Ovary (tissue), 9 donors: ENCODE data around the gene SLC49A4. TPM values are rescaled to one million over a fixed set of nuclear protein-coding genes. Genes with fewer than 3 reads are reported as not detected.

Experiments
- DNase-seq, 5 donors: peaks; one replicate each; pipeline ENCODE4 v3.0.0-alpha.2; 2019 to 2020
- H3K27ac ChIP-seq, 2 donors: fragments of 200-600 bp; one replicate each; pipeline versions ENCODE4 v1.5.1 to v1.8.0; 2019 to 2022
- H3K27me3 ChIP-seq: fragments of 200-600 bp; one replicate; pipeline ENCODE4 v1.8.0; 2022
- H3K36me3 ChIP-seq: fragments of 200-600 bp; sonication (generic); one replicate; pipeline ENCODE4 v1.5.1; 2019
- H3K4me1 ChIP-seq: one replicate; pipeline ENCODE4 v1.8.1; 2013; ENCODE audit warnings: mild to moderate bottlenecking, moderate library complexity; ENCODE audit not compliant: insufficient read depth
- H3K4me3 ChIP-seq: fragments of 200-600 bp; sonication (generic); one replicate; pipeline ENCODE4 v1.5.1; 2017
- H3K9me3 ChIP-seq, 2 donors: fragments of 200-600 bp in 1 of 2; sonication (generic) in 1 of 2; one replicate each; pipeline versions ENCODE4 v1.5.1 to v1.8.1; 2013 to 2019; ENCODE audit warnings: mild to moderate bottlenecking in 1 of 2, moderate library complexity in 1 of 2
- EP300 ChIP-seq: sonication (generic); formaldehyde crosslinking; IDR thresholded peaks from one replicate; pipeline ENCODE4 v1.6.1; 2017; ENCODE audit warnings: antibody characterized with exemption
- POLR2A ChIP-seq: fragments of 450-650 bp; IDR thresholded peaks from one replicate; pipeline ENCODE4 v1.6.1; 2017; ENCODE audit warnings: antibody characterized with exemption, mild to moderate bottlenecking, moderate library complexity
- WGBS, 3 donors: extraction: QIAGEN DNeasy Blood & Tissue Kit in 1 of 3; methylation state at CpG; one replicate each; pipeline versions ENCODE4 v1.1.5 to v1.1.7; 2013 to 2017; 5-methylcytosine and 5-hydroxymethylcytosine counted together
- intact Hi-C, 4 donors: fragments of 100-400 bp; cut with DNase I; formaldehyde crosslinking; loops; one replicate each; pipeline versions ENCODE4 v1.11.0 to v1.15.1; 2022 to 2023
- polyA plus RNA-seq, 2 donors: library from polyadenylated mRNA; stranded (reverse); fragments of 200-250 nt in 1 of 2; fragments of 350-450 nt in 1 of 2; fragmentation: Illumina TruSeq in 1 of 2; extraction: RNeasy Lipid Tissue Mini Kit (QIAGEN cat#74804) in 1 of 2; gene quantifications; one replicate each; pipeline ENCODE4 v1.2.3, GENCODE V29; 2013 to 2014
- total RNA-seq, 7 donors: library from RNA; depleted of rRNA in 2 of 7; stranded (reverse); fragments of >200 nt in 2 of 7; fragmentation: NEBNext Ultra II Directional in 3 of 7; extraction: Animal tissue kit (Norgen Biotek cat#: 25700) in 3 of 7; gene quantifications; one replicate each; pipeline versions ENCODE4 v1.1.0 to v1.2.4, GENCODE V29; 2016 to 2023
- TF ChIP-seq, protein P1 (sequence below), 3 donors: fragments of 450-650 bp in 2 of 3; fragments of 200-600 bp in 1 of 3; IDR thresholded peaks; one replicate each; pipeline versions ENCODE4 v1.5.1 to v1.8.0; 2016 to 2022; ENCODE audit warnings: antibody characterized with exemption in 3 of 3, mild to moderate bottlenecking in 1 of 3
- donor health status: DM: no; HTN: no; CAD: no; lungs with moderate emphysema.
- donor health status: DM: no; HTN: no; CAD: no.
- donor health status: Bipolar disorder and iron deficiency.
- donor health status: DM: yes; HTN: yes; CAD: no.
- donor health status: DM: no; HTN: no; CAD: no.
- donor health status: DM: yes; HTN: yes; CAD: no.

Gene SLC49A4
- total and polyA plus RNA-seq, 9 donors: 3.7 to 17.8 (median 8.3) TPM

DNA sequence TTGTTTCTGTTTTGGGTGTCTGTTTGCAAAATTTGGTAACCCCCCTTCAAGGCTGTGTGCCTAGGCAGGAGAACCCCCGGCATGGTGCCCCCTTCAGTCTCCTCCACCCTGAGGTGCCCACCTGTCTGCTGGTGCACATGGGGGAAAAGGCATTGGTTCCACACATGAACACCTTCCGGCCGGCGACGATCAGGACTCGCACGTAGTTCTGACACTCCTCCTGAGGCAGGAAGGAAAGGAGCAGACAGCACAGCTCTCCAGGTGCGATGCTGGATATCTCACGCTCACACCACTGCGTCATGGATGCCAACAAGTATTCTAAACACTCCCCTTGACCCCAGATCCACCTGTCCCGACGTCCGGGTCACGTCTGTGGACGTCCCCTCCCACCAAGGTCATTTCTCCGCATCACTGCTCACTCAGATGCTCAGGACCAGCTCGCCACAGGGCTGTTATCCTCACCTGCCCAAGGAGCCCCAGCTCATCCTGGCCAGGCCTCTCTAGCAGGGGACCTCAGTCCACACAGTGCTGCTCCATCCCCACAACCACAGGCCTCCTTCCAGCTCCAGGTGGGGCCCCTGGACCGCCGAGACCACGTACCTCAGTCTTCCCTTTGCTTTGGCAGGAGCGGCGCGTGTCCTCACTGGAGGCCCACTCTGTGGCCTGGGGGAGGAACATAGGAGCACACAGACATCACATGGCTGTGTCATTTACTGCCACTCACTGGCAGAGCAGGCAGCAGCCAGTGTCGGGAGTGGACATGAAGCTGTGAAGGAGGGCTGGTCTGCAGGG lies 133.7 kb downstream of the SLC49A4 start:
- intact Hi-C loops: no loop called here
- Histone ChIP-seq H3K36me3 (no peaks in the 10 kb centered on the region), H3K9me3 (no peaks in the 10 kb centered on the region), H3K4me3 (no peak overlapping the region), H3K4me1 (no peaks in the 10 kb centered on the region), H3K27ac (no peak overlapping the region), H3K27me3 (no peaks in the 10 kb centered on the region)
- TF ChIP-seq EP300: no peak
- TF ChIP-seq POLR2A: no peak
- TF ChIP-seq, protein P1, sequence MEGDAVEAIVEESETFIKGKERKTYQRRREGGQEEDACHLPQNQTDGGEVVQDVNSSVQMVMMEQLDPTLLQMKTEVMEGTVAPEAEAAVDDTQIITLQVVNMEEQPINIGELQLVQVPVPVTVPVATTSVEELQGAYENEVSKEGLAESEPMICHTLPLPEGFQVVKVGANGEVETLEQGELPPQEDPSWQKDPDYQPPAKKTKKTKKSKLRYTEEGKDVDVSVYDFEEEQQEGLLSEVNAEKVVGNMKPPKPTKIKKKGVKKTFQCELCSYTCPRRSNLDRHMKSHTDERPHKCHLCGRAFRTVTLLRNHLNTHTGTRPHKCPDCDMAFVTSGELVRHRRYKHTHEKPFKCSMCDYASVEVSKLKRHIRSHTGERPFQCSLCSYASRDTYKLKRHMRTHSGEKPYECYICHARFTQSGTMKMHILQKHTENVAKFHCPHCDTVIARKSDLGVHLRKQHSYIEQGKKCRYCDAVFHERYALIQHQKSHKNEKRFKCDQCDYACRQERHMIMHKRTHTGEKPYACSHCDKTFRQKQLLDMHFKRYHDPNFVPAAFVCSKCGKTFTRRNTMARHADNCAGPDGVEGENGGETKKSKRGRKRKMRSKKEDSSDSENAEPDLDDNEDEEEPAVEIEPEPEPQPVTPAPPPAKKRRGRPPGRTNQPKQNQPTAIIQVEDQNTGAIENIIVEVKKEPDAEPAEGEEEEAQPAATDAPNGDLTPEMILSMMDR (IDR thresholded peaks at IDR 0.05): no peak
- no peak for DNase-seq
- 82 to 87% (median 83%) methylated on average over 24 of the region's 24 CpGs for WGBS, 3 donors

DNA sequence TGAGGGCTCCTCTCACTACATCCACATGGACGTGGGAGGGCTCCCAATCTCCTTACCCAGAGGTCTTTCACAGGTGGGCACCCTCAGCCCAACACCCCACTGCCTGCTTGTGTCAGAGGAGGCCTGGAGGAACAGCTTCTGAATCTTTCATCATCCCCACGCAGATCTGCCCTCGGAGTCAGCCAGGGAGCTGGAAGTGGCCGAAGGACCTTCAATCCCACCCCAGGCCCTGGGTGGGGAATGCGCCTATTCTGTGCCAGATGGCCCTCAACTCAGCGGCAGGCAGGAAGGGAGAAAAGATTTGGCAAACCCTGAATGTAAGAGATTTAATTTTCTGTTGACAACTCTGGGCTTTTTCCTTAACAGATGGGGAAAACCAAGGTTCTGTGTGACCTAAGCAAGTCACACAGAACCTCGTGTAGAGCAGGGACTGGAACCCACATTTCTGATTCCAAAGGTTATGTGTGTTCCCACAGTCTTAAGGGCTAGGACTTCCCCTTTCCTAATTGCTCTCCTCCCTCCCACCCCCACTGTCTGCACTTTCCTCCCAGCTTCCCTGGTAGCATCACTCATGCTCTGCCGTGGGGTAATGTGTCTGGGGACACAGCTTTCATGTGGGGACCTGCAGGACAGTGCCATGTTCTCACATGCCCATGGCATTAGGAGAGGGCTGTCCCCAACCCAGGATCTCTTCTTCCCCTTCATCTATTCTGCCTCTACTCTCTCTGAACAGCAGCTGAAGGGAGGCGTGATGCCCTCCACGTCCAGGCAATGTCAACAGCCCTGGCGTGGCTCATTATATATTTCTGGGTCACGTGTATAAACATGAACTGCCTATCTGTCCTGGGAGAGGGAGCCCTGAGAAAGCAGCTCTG lies 134.6 kb downstream of the SLC49A4 start:
- DNase-seq: no peak
- Histone ChIP-seq H3K4me1 (no peaks in the 10 kb centered on the region), H3K9me3 (no peaks in the 10 kb centered on the region), H3K4me3 (no peak overlapping the region), H3K27me3 (no peaks in the 10 kb centered on the region), H3K27ac (no peak overlapping the region), H3K36me3 (no peaks in the 10 kb centered on the region)
- intact Hi-C loops: no loop called here
- TF ChIP-seq EP300 (no peak), POLR2A (no peak)
- WGBS, 3 donors: 52 to 60% (median 57%) methylated on average over 12 of the region's 12 CpGs

DNA sequence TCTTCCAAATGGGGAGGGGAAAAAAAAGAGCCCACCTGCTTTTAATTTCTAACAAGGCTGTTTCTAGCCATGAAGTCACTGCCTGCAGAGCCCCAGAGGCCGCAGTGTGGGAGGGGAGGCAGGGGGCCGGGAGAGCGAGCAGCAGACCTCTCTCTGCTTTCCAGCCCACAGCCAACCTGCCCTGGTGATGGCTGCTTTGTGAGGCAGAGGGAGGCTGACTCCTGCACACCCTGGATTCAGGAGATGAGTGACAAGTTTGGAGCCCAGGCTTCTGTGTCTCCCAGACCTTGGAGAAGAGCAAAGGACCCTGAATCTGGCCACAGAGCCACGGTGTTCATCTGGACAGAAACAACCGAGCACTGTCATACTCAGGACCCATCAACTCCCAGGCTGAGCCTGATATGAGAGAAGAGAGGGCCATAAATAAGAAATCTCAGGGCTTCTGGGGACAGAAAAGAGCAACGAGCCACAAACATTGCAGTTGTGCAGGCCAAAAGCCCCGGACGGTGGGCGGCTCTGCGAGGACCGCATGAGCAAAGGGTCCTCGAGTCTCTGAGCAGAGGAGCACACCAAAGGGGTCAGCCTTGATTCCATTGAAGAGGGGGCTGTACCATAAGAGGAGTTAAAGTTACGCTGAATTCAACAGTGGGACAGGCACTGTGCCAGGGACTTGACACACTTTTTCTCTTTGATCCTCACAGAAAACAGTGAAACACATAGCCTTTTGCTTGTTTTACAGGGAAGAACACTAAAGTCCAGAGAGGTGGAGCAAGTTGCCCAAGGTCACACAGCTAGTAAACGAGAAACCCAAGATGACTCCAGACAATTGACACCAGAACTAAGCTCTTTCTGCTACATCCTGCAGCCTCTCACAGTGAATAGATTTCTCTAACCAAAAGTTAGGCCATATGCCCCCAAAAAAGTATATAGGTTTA lies 135.5 kb downstream of the SLC49A4 start:
- 55 to 70% (median 61%) methylated on average over 14 of the region's 14 CpGs for WGBS, 3 donors
- no peaks in the 10 kb centered on the region for H3K4me1 ChIP-seq
- H3K36me3 ChIP-seq: no peaks in the 10 kb centered on the region
- H3K4me3 ChIP-seq: no peak overlapping the region
- intact Hi-C loops: no loop called here
- TF ChIP-seq, protein P1 (IDR thresholded peaks at IDR 0.05): no peak
- TF ChIP-seq POLR2A (no peak), EP300 (no peak)
- no peak for DNase-seq
- H3K27me3 ChIP-seq: no peaks in the 10 kb centered on the region
- no peak overlapping the region for H3K27ac ChIP-seq
- no peaks in the 10 kb centered on the region for H3K9me3 ChIP-seq

Other genes with a start within 250 kb of the SLC49A4 start
- gene PARP9, start 230.8 kb upstream of the SLC49A4 start, total RNA-seq: 10 to 100 TPM; 15.6 to 30.1 (median 23.0) TPM
- 10 to 100 TPM; 14.4 to 46.2 TPM for gene PARP9, start 230.8 kb upstream of the SLC49A4 start, polyA plus RNA-seq
- gene DTX3L, start 230.7 kb upstream of the SLC49A4 start, total RNA-seq: 10 to 100 TPM; 11.0 to 34.0 (median 30.7) TPM
- 10 to 100 TPM in 1 of 2 donors, 1 to 10 TPM in 1; 9.8 to 23.3 TPM for gene DTX3L, start 230.7 kb upstream of the SLC49A4 start, polyA plus RNA-seq
- 1 to 10 TPM in 1 of 7 donors, under 1 TPM in 6; 0.33 to 1.8 (median 0.46) TPM for gene PARP15, start 217.4 kb upstream of the SLC49A4 start, total RNA-seq
- gene PARP15, start 217.4 kb upstream of the SLC49A4 start, polyA plus RNA-seq: 1 to 10 TPM in 1 of 2 donors, under 1 TPM in 1; 0.24 to 2.0 TPM
- gene PARP14, start 114.2 kb upstream of the SLC49A4 start, total RNA-seq: 10 to 100 TPM; 23.9 to 41.3 (median 27.8) TPM
- 10 to 100 TPM in 1 of 2 donors, 1 to 10 TPM in 1; 9.3 to 23.2 TPM for gene PARP14, start 114.2 kb upstream of the SLC49A4 start, polyA plus RNA-seq
- gene HSPBAP1, start 1.2 kb upstream of the SLC49A4 start, total RNA-seq: 10 to 100 TPM in 3 of 7 donors, 1 to 10 TPM in 4; 5.8 to 12.8 (median 9.5) TPM
- gene HSPBAP1, start 1.2 kb upstream of the SLC49A4 start, polyA plus RNA-seq: 1 to 10 TPM; 5.3 to 9.3 TPM
- 1 to 10 TPM in 3 of 7 donors, under 1 TPM in 4; 0.22 to 2.4 (median 0.36) TPM for gene SEMA5B, start 232.7 kb downstream of the SLC49A4 start, total RNA-seq
- gene SEMA5B, start 232.7 kb downstream of the SLC49A4 start, polyA plus RNA-seq: 1 to 10 TPM; 1.3 to 3.1 TPM